Measurements from ENCODE around the gene CLNK.

CLNK gene

DNA sequence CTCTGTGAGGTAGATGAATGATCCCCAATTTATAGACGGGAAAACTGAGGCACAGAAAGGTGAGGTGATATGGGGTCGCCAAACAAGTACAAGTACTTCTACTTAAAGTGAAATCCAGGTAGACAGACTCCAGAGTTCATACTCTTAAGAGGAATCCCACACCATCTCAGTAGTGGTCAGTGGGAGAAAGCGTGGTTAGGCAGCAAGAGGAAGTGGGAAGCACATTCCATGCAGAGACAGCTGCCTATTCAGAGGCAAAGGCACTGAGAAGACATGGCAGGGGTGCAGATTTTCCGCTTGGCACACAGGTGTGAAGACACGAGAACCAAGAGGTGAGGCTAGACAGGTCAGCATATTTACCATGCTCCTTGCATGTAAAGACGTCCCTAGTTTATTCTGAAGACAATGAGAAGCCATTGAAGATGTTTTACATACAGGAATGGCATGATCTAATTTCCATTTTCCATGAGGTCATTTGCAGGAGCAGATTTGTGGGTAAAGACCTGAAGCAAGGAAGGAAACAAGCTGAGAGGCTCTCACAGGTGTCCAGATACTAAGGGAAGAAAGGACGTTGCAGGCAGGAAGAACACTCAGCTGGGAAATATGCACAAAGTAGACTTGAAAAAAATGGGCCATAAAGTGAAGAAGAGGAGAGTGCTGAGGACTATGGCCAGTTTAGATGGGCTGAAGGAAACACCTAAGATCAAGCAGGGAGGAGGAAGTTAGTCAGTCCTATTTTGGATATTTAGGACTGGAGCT is 17.3 kb upstream of the CLNK start:
- DNase-seq (ENCODE audit: low read depth in 1 of 2, low spot score in 1 of 2) = no peak

DNA sequence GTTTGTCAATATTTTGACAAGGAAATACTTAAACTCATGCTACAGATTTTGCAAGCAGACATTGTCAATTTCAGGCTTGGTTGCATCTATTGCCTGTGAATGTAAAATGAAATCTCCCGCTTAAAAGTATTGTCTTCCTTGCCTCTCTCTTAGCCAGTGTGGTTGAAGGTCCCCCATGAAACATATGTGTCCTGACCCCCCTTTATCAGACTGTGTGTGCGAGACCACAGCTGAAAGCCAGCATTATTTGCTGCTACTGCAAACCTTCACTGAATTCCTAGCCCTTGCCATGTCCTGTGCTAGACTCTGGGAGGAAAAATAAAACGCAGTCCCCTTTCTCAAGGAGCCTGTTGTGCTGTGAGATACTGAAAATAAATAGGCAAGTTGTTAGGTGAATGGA is 16.6 kb upstream of the CLNK start:
- DNase-seq (ENCODE audit: low read depth in 1 of 2, low spot score in 1 of 2) = no peak

DNA sequence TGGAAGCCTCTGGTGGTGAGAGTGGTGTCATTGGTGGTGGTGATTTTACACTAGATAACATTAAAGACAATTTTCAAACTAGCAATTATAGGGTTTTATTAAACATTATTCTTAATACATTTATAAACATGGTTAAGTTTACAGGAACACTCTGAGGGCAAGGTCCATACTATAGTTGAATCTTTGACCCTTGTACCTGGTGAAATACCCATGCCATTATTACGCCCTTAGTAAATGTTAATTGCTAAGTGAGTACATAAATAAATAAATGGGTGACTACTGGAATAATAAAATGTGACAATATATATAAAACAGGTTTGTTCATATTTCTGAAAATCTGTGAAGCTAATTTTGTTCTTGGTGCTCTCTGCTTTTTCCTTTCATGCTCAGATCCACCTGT is 13.6 kb upstream of the CLNK start:
- no peak for DNase-seq (ENCODE audit: low read depth in 1 of 2, low spot score in 1 of 2)

DNA sequence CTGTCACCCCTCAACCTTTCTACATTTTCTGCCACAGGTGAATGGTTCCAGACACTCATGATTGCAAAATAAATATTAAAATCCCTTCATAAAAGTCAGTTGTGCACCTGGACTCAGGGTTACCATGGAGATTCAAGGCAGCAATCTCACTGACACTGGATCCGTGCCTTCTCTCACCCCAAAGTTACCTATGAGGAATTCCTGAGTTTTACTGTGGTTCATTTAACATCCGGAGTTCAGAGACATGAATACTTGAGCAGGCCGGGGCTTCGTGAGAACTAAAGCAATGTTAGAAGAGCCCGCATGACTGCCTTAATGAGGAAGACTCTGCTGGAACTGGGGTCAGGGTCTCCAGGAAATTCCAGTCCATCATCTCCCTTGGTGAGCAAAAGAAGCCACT is 12.5 kb upstream of the CLNK start:
- DNase-seq (ENCODE audit: low read depth in 1 of 2, low spot score in 1 of 2) = no peak

DNA sequence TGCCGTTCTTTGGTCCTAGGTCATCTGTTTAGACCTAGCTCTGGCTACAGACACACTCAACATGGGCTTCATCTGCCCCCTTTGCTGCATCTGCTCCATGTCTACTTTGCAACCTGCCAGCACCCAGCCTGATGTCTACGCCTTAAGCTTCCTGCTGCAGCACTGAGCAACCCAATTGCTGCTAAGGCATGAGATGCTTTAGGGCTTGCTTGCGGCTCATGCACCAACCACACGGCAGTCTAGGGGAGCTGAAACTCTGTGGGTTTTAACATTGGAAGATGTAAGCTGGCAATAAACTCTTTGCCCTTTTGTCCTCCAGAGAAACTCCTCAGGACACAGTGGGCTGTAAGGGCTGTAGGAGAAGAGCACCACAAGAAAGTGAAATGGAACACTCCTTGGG is 11.7 kb upstream of the CLNK start:
- no peak for DNase-seq (ENCODE audit: low read depth in 1 of 2, low spot score in 1 of 2)

DNA sequence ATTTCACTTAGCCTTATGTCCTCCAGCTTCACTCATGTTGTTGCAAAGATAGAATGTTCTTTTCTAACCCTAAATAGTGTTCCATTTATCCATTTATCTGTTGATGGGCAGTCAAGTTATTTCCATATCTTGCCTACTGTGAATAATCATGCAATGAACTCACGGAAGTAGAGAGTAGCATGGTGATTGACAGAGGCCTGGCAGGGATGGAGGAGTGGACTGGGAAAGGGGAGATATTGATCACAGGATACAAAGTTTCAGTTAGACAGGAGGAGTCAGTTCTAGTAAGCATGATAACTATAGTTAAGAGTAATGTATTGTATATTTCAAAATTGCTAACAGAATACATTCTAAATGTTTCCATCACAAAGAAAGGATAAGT is 10.3 kb upstream of the CLNK start:
- DNase-seq (ENCODE audit: low read depth in 1 of 2, low spot score in 1 of 2) = no peak

DNA sequence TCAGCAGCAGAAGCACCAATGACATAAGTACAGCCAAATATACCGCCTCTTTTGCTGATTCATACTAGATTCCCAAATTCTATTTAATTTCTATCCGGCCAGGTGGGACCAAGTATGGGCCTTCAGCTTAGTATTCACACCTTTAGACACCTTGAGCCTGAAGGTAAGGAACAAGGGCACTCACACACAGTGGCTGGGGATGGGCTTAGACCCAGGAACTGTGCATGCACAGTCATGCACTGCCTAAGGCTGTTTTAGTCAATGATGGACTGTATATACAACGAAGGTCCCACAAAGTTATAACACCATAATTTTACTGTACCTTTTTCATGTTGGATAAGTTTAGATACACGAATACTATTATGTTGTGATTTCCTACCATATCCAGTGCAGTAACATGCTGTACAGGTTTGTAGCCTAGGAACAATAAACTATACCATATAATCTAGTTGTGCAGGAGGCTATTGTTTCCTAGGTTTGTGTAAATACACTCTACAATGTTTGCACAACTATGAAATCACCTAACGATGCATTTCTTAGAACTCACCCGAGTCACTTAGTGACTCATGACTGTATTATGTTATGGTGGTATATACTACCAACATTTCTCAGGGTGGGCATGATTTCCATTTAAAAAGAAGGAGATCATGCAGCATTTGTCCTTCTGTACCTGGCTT is 9.7 kb upstream of the CLNK start:
- no peak for DNase-seq (ENCODE audit: low read depth in 1 of 2, low spot score in 1 of 2)

DNA sequence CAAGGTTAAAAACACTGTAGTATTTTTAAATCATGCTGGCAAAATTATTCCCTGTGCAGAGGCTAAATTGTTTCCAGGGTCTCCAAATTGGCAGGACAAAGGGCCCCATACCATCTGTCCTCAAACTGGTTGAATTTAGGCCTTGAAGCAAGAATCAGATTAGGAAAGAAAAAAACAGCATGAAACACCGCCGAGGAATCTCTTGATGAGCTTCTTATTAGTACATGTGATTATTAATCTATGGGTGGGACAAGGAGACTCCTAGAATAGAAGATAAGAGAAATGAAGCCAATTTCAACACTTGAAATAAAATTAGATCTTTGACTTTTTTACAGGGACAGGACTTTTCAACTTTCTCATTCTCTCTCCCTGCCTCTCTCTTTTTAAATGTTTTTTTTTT is 7.1 kb upstream of the CLNK start:
- no peak for DNase-seq (ENCODE audit: low read depth in 1 of 2, low spot score in 1 of 2)

DNA sequence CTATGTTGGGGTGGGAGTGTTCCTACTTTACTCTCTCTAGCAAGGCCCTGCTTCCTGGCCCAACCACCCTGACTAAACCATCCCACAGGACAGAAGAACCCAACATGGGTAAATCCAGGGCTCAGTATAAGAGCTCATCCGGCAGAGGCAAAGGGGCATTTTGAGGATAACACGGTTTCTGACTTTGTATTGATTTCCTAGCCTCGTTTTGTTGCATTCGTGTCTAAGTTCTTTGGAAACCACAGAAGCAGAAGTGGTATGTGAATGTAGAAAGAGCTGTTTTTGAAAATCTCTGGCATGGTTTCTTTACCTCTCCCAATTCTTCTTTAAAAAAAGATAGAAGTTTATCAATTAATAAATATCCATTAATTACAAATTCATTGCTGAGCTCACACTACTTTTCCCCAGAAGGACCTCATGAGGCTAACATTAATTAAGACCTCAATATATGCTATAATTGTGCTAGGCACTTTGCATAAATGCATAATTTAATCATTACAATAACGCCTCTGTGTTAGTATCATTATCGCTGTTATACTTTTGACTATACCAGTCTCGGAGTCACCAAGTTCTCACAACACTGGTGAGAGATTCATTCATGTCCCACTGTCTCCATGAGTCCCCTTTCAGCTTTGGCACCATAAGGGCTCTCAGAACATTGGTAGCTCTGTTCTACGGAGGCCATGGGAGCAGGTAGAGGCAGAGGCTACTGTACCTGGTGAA is 5.8 kb upstream of the CLNK start:
- no peak for DNase-seq (ENCODE audit: low read depth in 1 of 2, low spot score in 1 of 2)

DNA sequence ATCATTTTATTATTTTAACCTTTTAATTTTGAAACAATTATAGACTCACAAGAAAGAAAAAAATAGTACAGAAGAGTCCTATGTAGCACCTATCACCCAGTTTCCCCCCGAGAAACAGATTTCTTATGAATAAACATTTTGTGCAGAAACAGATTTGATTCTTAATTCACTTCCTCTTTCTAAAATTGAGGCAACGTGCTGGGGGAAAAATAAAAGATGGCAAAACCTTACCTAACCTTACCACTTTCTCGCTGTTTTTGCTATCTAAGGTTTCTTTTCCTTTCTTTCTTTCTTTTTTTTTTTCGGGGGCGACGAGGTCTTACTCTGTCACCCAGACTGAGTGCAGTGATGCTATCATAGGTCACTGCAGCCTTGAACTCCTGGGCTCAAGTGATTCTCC is 4.3 kb upstream of the CLNK start:
- DNase-seq (ENCODE audit: low read depth in 1 of 2, low spot score in 1 of 2) = no peak

DNA sequence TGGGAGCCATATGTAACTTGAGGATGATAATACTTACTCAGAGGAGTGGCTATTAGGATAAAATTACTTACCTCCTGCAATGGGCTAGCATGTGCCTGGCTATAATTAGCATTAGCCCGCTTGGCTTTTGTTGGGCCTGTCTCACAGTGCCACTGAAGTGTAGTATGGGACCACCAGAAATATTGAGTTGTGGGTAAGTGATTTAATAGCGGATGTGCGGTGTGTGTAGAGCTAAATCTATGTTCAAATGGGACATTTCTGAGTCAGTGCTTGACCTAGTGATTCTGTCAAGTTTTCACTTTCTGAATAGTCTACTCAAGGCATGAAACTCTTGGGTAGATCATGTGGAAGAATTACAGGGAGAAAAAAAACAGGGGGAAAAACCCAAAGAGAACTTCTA is 3.5 kb upstream of the CLNK start:
- DNase-seq (ENCODE audit: low read depth in 1 of 2, low spot score in 1 of 2) = no peak

DNA sequence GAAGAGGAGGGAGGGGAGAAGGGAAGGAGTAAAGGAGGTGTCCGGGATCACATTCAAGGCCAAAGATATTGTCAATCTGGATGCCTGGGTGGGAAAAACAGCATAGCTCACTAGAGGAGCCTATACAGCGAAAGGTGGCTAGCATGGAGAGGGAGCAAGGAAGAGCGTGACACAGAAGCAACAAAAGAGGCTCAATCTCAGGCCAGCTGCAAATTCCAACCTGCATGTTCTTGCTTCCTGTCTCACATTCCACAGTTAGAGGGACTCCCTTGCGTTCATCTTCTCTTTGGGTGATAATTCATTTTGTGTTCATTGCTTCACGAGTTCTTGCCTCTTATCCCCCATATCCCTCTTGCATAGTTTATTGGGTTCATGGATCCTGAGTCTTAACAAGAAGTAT is 3.0 kb upstream of the CLNK start:
- no peak for DNase-seq (ENCODE audit: low read depth in 1 of 2, low spot score in 1 of 2)

DNA sequence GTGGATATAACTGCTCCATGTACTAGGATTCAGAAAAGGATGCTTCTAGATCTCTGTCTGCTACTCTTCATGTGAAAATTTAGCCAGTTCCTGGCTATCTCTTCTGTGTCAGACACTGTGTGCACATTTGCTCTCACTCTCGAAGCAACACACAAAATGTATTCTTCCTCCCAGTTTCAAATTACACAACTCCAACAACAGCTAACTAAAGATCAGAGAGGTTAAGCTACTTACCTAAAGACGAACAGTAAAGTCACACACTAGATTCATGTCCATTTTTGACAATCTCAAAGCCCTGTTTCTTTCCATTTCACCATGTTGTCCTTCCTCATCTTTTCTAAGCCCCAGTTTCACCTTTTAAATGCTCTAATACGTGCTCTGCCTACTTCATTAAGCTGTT is 2.2 kb downstream of the CLNK start:
- DNase-seq (ENCODE audit: low read depth in 1 of 2, low spot score in 1 of 2) = no peak

DNA sequence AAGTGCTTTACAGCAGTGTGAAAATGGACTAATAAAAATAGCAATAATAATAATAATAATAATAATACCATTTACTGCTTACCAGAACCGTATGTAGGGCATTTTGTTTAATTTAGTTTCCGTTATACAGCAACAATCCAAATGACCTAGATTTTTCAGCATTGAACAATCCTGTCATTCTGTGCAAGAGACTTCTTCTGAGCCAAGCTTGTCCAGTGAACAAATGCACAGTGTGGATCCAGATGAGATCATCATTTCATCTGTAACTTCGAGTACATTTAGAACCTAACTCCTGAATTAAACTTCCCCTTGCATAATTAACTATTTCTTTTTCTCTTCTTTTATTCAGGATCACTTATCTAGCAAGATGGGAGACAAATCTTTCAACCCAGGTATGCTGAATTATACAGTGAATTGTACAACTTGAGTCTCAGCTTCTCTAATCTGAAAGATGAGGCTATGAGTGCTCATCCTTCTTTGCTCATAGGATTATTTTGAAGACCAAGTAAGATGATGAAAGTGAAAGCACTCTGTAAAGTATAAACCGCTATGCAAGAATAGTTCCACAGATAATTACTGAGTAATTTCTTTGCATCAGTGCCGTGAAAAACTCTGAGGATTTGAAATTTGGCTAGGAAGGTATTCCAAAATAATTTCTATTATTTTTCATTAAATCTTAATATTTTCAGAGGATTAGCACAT is 6.6 kb downstream of the CLNK start:
- DNase-seq (ENCODE audit: low read depth in 1 of 2, low spot score in 1 of 2) = no peak

DNA sequence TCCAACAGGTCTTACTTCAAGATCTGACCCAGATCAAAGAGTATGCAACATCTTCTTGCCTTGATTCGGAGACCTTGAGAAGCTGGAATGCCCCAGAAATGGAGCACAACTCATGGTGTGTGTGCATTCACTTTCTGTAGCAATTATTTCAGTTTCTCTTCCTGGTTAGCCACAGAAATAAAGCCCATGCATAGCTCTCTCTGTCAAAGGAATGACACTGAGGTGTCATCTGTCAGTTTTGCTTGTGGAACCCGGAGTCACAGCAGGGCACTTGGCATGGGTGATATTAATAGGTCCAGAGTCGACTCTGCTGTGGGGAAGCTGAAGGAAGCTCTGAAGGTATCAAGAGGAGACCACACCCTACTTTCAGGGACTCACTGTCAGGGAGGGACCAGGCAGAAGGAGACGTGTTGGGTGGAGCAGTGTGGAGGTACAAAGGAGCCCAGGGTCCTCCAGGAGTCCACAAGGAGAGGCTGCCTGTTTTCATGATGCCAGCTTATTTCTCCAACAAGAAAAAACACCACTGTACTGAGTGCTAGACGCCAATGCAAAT is 10.7 kb downstream of the CLNK start:
- DNase-seq (ENCODE audit: low read depth in 1 of 2, low spot score in 1 of 2) = no peak

DNA sequence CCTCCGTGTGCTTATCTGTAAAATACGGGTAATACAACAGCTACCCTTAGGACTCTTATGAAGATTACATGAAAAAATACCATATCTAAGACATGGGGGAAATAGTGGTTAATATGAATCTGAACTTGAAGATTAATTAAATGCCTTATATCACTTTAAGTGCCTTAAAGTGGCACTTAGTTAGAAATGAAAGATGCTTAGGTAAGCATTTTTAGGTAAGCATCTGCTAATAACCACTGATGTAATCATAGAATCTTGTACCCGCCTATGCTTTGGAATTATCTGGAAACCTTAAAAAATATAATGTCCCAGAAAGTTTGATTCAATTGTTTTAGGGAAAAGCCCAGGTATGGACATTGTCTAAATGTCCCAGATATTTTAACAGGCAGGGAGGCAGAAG is 12.2 kb downstream of the CLNK start:
- no peak for DNase-seq (ENCODE audit: low read depth in 1 of 2, low spot score in 1 of 2)

DNA sequence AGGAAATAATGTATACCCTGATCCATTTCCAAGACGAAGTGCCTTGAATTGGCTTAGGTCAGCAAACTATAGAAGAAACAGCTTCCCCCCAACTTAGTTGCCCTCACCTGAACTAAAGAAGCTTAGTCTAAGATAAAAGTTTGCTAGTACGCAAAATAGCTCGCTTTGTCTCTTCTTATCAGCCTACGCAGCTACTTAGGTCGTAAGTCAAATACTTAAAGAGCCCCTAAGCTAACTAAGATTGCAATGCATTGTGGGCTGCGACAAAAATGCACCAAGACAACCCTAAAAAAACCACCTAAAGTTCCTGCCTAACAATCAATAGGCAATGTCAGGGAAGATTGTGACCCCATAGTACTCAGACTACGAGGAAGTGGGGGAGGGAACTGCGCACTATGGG is 12.8 kb downstream of the CLNK start:
- no peak for DNase-seq (ENCODE audit: low read depth in 1 of 2, low spot score in 1 of 2)

DNA sequence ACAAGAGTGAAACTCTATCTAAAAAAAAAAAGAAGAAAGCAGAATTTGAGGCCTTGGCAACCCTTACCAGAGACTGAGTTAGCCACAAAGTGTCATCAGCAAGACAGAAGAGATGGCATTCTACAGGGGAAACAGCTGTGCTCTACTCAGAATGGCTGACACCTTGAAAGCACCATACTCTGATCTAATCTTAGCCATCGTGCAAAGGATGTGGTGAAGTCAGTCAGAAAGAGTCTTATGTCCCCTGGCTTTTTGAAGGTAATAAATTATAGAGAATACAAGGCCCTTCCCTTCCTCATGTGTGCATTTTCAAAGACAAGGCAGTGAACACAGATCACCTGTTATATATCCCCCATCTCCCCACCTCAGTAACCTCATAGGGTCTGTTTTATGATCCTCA is 13.2 kb downstream of the CLNK start:
- no peak for DNase-seq (ENCODE audit: low read depth in 1 of 2, low spot score in 1 of 2)

DNA sequence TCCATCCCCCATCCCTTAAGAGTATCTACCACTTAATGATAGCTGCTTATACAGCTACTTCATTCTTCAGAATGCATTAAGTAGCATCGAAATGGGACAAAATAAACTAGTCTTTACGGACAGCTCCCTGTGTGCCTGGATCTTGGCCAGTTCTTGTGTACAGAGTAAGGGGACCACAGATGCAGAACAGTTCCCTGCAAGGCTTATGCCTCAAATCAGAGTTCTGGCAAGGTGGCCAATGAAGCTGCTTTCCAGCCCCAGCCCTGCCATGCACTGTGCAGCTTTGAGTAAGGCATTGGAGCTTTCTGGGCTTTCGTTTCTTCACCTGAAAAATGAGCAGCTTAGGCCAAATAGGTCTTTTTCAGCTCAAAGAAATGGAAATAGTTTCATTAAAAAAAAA is 14.2 kb downstream of the CLNK start:
- DNase-seq (ENCODE audit: low read depth in 1 of 2, low spot score in 1 of 2) = no peak

DNA sequence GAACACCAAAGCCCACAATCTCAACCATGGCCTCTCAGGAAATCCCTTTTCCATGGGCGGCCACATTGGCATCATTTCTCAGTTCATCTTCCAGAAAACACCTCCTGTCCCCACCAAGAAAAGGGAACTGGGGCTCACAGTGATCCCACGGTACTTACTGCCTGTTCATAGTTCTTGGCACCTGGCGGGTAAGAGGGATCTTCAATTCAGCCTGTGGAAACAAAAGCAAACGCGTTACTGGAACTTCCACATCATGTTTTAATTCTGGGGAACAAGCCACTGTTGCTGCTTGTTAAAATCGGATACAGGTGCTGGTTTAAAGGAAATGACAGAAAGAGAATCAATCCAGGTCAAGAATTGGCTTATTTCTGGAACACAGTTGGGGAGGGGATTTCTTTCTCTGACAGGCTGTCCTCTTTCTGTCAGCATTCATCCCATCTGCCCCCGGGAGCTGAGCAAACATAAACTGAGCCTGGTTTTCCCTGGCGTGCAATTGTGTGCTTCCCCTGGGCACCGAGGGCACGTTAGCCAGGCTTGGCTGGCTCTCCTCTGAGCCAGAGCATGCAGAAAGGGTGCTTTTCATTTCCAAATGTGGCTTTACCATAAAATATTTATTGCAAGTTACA is 16.8 kb downstream of the CLNK start:
- no peak for DNase-seq (ENCODE audit: low read depth in 1 of 2, low spot score in 1 of 2)

DNA sequence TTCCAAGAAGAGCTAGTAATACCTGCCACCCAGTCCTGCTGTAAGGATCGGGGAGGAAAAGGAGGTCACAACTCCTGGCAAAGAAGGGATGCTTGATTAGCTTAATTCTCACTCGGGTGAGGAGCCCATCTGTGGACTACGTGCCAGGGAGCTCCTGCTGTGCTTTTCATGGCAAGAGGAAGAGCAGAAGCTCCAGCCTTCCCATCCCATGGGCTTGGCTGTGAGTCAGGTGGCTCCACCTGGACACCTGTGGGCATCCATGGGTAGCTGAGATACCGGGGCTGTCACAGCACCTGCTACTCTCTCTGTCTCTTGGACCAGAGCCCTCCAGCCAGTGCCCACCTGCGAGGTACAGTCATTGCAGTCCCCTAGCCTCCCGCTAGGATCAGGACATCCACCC is 18.0 kb downstream of the CLNK start:
- DNase-seq (ENCODE audit: low read depth in 1 of 2, low spot score in 1 of 2) = no peak

Measured in activated T-helper 1 cell treated with anti-CD3 and anti-CD28 coated beads, Interleukin-2, amount 50 U/mL, for 16 hours (primary cell).